Stimulated activated CD4-positive, alpha-beta T cell treated with anti-CD3 and anti-CD28 coated beads, Interleukin-12 subunit alpha, Interleukin-12 subunit beta, amount 100 ng/mL, for 48 hours (primary cell): ENCODE data around the gene ALDOB.

Experiments used
- DNase-seq, 3 donors: peaks; one replicate each; pipeline ENCODE4 v3.0.0-alpha.2; 2020; ENCODE audit warnings: low read depth in 2 of 3, low spot score in 1 of 3

The ALDOB gene

GRCh38 chr9:101427957-101428655, 7.5 kb downstream of the ALDOB start:
- no peak for DNase-seq

DNA sequence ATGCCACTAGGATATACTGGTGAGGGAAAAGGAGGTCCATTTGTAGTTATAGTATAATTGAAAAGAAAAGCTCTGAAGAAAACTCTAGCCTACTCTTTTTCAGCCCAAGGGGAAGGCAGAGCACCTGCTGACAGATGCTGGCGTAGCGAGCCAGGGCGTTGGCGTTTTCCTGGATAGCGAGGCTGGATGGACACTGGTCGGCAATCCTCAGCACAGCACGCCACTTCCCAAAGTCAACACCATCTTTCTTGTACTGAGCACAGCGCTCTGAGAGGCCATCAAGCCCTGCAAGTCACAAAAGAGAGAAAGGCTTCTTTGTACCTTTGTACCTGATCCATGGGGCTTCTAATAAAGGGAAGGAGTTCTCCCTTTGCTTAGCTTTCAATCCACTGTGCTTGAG, 8.2 kb downstream of the ALDOB start:
- DNase-seq, result no peak

GRCh38 chr9:101421653-101422065, 13.9 kb downstream of the ALDOB start:
- DNase-seq, result no peak

DNA sequence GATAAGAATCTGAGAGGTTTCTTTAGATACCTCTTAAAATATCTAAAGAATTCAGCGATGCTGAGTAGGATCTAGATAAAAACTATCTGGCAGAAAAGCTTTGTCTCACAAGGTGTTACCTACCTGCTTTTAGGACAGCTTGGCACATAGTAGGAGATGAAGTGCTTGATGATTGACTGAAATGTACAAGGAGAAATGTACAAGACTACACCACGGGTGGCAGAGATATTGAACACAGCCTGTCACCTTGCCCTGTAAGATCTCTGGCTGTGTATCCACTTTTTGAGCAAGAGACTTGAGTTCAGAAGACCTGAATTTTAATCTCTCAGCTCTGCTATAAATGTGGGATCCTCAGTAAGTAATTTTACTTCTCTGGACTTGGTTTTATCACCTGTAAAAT, 15.7 kb downstream of the ALDOB start:
- DNase-seq, result no peak

DNA sequence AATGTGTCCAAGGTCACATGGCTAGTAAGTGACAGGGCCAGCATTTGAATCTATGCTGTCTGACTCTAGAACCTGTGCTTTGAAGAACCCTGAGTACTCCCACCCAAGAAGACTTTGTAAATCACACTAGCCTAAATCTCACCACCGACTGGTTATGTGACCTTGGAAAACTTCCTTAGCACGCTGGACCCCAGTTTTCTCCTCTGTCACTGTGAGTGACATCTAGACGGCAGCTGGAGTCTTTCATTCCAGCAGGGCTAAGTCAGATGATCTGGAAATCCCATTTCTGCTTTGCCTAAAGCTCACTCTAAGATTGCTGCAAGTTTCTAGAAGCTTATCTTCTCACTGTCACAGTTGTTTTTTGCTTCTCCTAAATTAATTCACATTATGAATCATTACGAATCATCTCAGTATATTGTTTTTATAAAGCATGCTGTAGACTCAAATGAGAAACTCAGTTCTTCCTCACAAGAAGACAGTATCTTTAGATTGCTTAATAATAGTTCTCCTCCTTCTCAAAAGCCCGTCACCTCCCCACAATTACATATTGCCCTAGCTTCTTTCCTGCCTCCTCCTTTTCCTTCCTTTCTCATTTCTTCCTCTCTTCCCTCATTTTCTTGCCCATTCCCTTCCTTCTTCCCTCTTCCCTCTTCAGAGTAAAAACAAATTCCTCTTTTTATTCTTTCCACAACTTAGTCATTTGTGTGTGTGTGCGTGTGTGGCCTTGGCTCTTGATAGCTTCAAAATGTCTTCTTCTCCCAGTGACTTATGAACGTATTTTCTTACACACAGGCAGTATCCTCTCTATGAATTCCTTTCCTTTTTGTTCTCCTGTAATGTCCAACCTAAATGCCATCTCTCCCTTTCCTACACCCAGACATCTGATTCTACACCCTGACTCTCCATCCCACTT, 16.8 kb downstream of the ALDOB start:
- no peak for DNase-seq

- no peak for DNase-seq
Observed at GRCh38 chr9:101417977-101418376, 17.6 kb downstream of the ALDOB start.

DNA sequence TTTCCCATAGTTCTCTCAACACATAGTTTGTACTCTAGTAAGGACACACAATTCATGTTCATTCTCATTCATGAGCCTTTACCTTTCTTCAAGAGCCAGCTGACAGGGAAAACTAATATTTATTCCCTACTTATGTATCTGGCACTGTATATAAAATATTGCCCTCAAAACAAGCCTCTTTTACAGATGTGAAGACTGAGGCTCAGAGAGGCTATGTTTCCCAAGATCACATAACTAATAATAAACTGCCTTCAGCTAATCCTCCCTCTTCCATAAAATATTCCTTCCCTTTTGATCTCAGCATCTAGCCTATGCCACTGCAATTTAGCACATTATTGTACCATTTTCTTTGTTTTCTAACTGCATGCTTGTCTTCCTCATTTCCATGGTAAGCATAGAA, 18.2 kb downstream of the ALDOB start:
- no peak for DNase-seq

DNA sequence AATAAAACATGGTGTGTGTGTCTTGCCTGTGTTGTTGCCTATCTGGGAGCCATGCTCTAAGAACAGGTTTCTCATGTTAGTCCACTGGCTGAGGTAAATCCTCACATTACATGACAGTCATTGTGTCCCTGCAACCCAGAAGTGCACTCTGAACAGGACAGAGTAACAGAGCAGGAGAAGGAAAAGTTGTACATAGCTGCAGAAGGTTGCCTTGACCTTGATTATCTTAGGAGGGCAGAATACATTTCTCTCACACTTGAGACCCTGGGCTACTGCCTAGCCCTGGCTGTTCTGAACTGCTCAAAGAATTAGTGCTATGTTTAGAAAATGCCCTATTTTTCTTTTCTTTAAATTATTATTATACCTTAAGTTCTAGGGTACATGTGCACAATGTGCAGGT, 20.0 kb downstream of the ALDOB start:
- DNase-seq, result no peak

DNA sequence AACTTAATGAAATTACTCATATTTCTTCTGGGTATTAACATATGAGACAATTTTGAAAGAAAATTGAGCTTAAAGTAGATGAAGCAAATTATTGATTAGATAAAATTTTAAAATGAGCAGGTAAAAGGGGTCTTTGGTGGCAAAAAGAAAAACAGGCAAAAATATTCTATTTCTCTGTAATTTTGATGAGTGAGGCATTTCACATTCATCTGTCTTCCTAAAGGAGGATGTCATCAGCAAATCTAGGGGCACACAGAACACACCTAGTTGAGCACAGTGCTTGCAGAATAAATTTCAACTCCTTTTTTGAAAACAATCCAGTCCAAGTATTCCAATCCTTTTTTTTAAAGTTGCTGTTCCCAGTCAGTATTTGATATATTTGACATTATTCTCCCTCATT, 20.7 kb downstream of the ALDOB start:
- no peak for DNase-seq

- DNase-seq, result no peak
Observed at GRCh38 chr9:101409079-101409477, 26.5 kb downstream of the ALDOB start.

DNA sequence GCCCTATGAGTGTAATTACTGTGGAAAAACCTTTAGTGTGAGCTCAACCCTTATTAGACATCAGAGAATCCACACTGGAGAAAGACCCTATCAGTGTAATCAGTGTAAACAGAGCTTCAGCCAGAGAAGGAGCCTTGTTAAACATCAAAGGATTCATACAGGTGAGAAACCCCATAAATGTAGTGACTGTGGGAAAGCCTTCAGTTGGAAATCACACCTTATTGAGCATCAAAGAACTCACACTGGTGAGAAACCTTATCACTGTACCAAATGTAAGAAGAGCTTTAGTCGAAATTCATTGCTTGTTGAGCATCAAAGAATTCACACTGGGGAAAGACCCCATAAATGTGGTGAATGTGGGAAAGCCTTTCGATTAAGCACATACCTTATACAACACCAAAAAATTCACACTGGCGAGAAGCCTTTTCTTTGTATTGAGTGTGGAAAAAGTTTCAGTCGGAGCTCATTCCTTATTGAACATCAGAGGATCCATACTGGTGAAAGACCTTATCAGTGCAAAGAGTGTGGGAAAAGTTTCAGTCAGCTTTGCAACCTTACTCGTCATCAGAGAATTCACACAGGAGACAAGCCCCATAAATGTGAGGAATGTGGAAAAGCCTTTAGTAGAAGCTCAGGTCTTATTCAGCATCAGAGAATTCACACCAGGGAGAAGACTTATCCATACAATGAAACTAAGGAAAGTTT, 27.0 kb downstream of the ALDOB start:
- no peak for DNase-seq

DNA sequence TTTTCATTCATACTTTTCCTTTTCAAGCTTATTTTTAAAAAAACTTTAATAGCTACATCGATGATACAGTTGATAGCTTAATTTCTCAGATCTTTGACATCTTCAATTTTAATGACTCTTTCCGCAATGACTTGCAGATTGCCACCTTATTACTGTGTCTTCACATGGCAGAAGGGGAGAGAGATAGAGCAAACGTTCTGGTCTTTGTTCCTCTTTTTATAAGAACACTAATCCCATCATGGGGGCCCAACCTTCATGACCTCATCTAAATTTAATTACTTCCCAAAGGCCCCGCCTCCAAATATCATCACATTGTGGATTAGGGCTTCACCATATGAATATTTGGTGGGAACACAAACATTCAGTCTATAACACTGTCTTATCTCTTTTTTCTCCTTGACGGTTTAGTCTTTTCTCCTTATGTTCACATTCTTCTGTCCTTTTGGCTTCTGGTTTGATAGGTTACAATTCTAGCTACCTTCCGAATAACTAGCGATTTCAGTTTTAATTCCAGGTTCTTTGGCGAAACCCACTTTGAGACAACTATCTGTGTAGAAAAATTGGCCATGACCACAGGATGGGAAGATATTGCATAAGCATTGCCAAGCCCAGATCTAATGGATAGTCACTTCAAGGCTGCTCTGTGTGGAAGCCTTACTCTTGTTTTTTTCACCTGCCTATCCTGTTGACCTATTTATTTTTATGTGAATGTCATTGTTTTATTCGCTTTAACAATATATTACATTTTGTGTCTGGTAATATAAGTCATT, 31.9 kb downstream of the ALDOB start:
- no peak for DNase-seq

- no peak for DNase-seq
Observed at GRCh38 chr9:101400120-101400519, 35.5 kb downstream of the ALDOB start.

DNA sequence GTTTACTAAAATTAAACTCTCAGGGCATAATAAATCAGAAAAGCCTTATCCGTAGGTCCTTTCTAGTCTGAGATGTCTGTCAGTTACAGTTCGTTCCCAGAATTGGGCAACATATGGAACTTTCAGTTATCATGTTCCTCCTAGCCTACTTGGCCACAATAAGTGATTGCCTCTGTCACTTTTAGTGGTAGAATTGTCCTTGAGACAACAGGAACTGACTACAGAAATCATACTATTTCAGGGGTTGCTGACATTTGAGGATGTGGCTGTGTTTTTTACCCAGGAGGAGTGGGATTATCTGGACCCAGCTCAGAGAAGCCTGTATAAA, 36.0 kb downstream of the ALDOB start:
- DNase-seq, result no peak

- DNase-seq, result no peak
Observed at GRCh38 chr9:101398930-101399642, 36.5 kb downstream of the ALDOB start.

DNA sequence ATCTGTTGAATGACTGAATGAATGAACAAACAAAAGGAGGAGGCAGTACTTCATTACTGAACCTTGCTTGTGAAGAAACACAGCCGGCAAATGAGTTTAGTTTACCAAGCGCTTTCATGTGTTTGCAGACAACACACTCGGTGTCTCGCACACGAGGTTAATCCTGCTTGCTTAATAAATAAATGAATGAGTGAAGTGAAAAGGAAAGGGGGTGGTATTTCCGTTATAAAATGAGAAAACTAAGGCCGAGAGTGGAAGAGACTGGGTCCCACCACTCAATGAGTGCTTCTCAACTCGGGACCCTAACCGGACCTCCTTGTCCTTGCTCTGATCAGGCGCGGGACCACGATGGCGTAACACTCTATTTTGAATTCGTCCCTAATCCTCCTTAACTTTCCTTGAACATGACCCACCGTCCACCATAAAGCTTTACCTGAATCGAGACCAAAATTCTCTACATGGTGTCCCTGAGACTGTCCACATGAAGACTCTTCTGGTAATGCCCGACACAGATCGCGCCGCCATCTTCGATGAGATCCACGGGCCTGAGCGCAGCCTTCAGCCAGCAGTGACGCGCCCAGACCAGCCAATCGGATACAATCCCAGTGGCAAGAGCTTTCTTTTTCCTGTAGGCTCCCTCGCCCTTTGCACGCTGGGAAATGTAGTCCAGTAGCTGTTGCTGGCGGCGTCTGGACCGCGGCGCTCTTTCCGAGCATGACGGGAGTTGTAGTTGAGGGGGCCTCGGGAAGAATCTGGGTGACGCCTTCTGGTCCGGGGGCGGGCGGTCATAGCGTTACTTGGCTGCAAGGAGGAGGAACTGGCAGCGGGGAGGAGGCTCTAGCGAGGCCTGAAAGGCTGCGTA, 37.3 kb downstream of the ALDOB start, which contains the start of the genes MRPL50 and ZNF189:
Gene MRPL50, minus strand, starts transcription at position 551 of the 862 bp plus-strand sequence. Its CDS starts 26 bp downstream, at position 525.
Gene ZNF189, plus strand, starts transcription at position 784 of the 862 bp plus-strand sequence. CDS start 306 bp downstream, outside the sequence.
- DNase-seq, result peak; percentile 91 to 95 (median 92)

DNA sequence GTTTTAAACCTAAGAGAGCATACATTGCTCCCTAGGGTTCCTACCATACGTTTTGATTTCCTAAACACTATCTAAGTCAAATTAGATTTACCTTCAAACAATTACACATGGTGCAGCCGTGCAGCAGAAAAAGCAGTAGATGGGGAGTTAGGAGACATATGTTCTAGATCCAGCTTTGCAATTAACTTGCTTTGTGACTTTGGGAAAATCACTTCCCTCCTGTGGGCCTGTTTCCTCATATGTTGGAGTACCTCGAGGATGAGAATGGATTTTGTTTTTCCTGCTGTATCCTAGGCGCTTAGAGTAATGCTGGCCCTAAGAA, 37.9 kb downstream of the ALDOB start:
- no peak for DNase-seq

DNA sequence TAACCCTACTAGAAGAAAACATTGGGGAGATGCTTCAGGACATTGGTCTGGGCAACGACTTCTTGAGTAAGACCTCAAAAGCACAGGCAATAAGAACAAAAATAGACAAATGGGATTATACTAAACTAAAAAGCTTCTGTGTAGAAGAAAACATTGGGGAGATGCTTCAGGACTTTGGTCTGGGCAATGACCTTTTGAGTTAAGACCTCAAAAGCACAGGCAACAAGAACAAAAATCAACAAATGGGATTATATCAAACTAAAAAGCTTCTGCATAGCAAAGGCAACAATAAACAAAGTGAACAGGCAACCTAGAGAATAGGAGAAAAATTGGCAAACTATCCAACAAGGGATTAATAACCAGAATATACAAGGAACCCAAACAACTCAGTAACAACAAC, 40.9 kb downstream of the ALDOB start:
- DNase-seq, result no peak

- no peak for DNase-seq
Observed at GRCh38 chr9:101393135-101393534, 42.4 kb downstream of the ALDOB start.
